Endothelial cell of umbilical vein (primary cell): ENCODE results near the gene DPF3. TPM values are rescaled to one million over a fixed set of nuclear protein-coding genes. Genes with fewer than 3 reads are reported as not detected.

Experiments used
- BruUV-seq: library from RNA; stranded (reverse); fragments of 400-500 nt; replicated peaks from 2 replicates; lab custom pipeline; 2021; lab: Mats Ljungman, UMichigan
- CTCF ChIA-PET: fragments of 300-600, 350-600 bp; sonication (Branson Sonifier 250); formaldehyde crosslinking; loops from one replicate; lab custom pipeline; 2021; ENCODE audit warnings: antibody characterized with exemption, inconsistent platforms; lab: Charles Lee
- POLR2A ChIA-PET: fragments of 300-600, 350-600 bp; sonication (Branson Sonifier 250); formaldehyde crosslinking; loops from one replicate; lab custom pipeline; 2021; ENCODE audit warnings: antibody characterized with exemption, inconsistent platforms; lab: Charles Lee
- DNase-seq: peaks from one replicate; pipeline ENCODE4 v3.0.0-alpha.2; 2011; ENCODE audit warnings: low read depth, low spot score
- FAIRE-seq: peaks from 2 replicates; lab custom pipeline; 2011; peaks lifted over from hg19 to GRCh38; lab: Jason Lieb, UNC
- H2AFZ ChIP-seq: 2 replicates; pipeline ENCODE4 v1.6.0; 2012; ENCODE audit warnings: low read depth, low read length, control low read depth, inconsistent platforms
- H3K27ac ChIP-seq: 2 replicates; pipeline ENCODE4 v1.5.1; 2011; ENCODE audit warnings: low read depth, mild to moderate bottlenecking, control low read depth, low read length, moderate library complexity; ENCODE audit not compliant: insufficient read depth
- H3K27me3 ChIP-seq, 2 experiments: 2 replicates each; pipeline versions ENCODE4 v1.6.0 to v1.6.1; 2011; ENCODE audit warnings: low read length in 2 of 2, mixed read lengths in 1 of 2; ENCODE audit not compliant: control insufficient read depth in 2 of 2, insufficient read depth in 2 of 2
- H3K36me3 ChIP-seq, 2 experiments: 2 replicates in 1 of 2; 3 replicates in 1 of 2; pipeline ENCODE4 v1.5.1; 2011; ENCODE audit warnings: low read length in 2 of 2, mild to moderate bottlenecking in 1 of 2, moderate library complexity in 1 of 2; ENCODE audit not compliant: control insufficient read depth in 2 of 2, insufficient read depth in 2 of 2; ENCODE audit errors: extremely low read depth in 1 of 2
- H3K4me1 ChIP-seq: 3 replicates; pipeline ENCODE4 v1.5.1; 2011; ENCODE audit warnings: mild to moderate bottlenecking, low read length; ENCODE audit not compliant: control insufficient read depth, insufficient read depth; ENCODE audit errors: extremely low read depth
- H3K4me2 ChIP-seq: 2 replicates; pipeline ENCODE4 v1.6.1; 2011; ENCODE audit warnings: low read length, control low read depth, mixed read lengths; ENCODE audit not compliant: insufficient read depth
- H3K4me3 ChIP-seq, 3 experiments: fragments of 200-600 bp in 1 of 3; sonication (generic), shearing (Covaris generic) in 1 of 3; replicated peaks in 1 of 3; 2 replicates each; pipeline ENCODE4 v1.5.1; 2011 to 2016; ENCODE audit warnings: control low read depth in 3 of 3, low read length in 3 of 3, mild to moderate bottlenecking in 2 of 3, inconsistent platforms in 1 of 3, low read depth in 1 of 3, moderate library complexity in 1 of 3; ENCODE audit not compliant: insufficient read depth in 1 of 3
- H3K79me2 ChIP-seq: 2 replicates; pipeline ENCODE4 v1.6.0; 2012; ENCODE audit warnings: low read length, inconsistent platforms; ENCODE audit not compliant: control insufficient read depth, insufficient read depth
- H3K9ac ChIP-seq: replicated peaks from 2 replicates; pipeline ENCODE3; 2011; ENCODE audit warnings: low read length, control low read depth; ENCODE audit not compliant: insufficient read depth; ENCODE audit errors: extremely low read depth
- H3K9me1 ChIP-seq: replicated peaks from 3 replicates; pipeline ENCODE4 v1.6.0; 2011; ENCODE audit warnings: mild to moderate bottlenecking, low read length; ENCODE audit not compliant: control insufficient read depth, insufficient read depth; ENCODE audit errors: extremely low read depth
- H3K9me3 ChIP-seq: replicated peaks from 2 replicates; pipeline ENCODE4 v1.5.1; 2012; ENCODE audit warnings: low read length, inconsistent platforms; ENCODE audit not compliant: control insufficient read depth, insufficient read depth
- H4K20me1 ChIP-seq: replicated peaks from 2 replicates; pipeline ENCODE3; 2011; ENCODE audit warnings: mild to moderate bottlenecking, low read length; ENCODE audit not compliant: control insufficient read depth, insufficient read depth; ENCODE audit errors: extremely low read depth
- CTCF ChIP-seq, 2 donors: IDR thresholded peaks; 1 replicate in 1 of 2; 2 replicates in 1 of 2; pipeline ENCODE4 v1.5.1; 2011; ENCODE audit warnings: low read length in 2 of 2, mild to moderate bottlenecking in 2 of 2, moderate library complexity in 2 of 2, control low read depth in 1 of 2, inconsistent platforms in 1 of 2, low read depth in 1 of 2; ENCODE audit not compliant: insufficient read depth in 1 of 2; ENCODE audit errors: extremely low read depth in 1 of 2
- EZH2 ChIP-seq: IDR thresholded peaks from 2 replicates; pipeline ENCODE4 v1.6.1; 2012; ENCODE audit warnings: borderline replicate concordance, low read depth, mild to moderate bottlenecking, moderate library complexity, low read length, inconsistent platforms; ENCODE audit not compliant: severe bottlenecking
- FOS ChIP-seq: IDR thresholded peaks from 2 replicates; pipeline ENCODE4 v1.6.1; 2011; ENCODE audit warnings: mild to moderate bottlenecking, low read length, moderate library complexity, borderline replicate concordance; ENCODE audit not compliant: insufficient read depth
- GATA2 ChIP-seq: IDR thresholded peaks from 2 replicates; pipeline ENCODE4 v1.7.0; 2011; ENCODE audit warnings: low read depth, mild to moderate bottlenecking, moderate library complexity, mixed read lengths, low read length; ENCODE audit not compliant: insufficient read length, insufficient read depth
- JUN ChIP-seq: IDR thresholded peaks from 2 replicates; pipeline ENCODE4 v1.6.1; 2011; ENCODE audit warnings: borderline replicate concordance, low read depth; ENCODE audit not compliant: insufficient read length, insufficient read depth
- MAX ChIP-seq: IDR thresholded peaks from 2 replicates; pipeline ENCODE4 v1.6.1; 2011; ENCODE audit not compliant: insufficient read depth, insufficient read length
- MYC ChIP-seq: IDR thresholded peaks from one replicate; pipeline ENCODE4 v1.6.1; 2011; ENCODE audit warnings: mild to moderate bottlenecking, low read depth, low read length
- POLR2A ChIP-seq: IDR thresholded peaks from 2 replicates; pipeline ENCODE4 v1.6.1; 2012; ENCODE audit warnings: low read depth, mild to moderate bottlenecking, control low read depth, low read length
- POLR2AphosphoS5 ChIP-seq: IDR thresholded peaks from 2 replicates; pipeline ENCODE4 v1.6.1; 2012; ENCODE audit warnings: low read depth, mild to moderate bottlenecking, control low read depth, low read length, moderate library complexity; ENCODE audit not compliant: insufficient read depth
- dilution Hi-C: fragments of 300-500 bp; cut with MboI; formaldehyde crosslinking; loops from one replicate; pipeline ENCODE4 v1.15.0; 2019; ENCODE audit warnings: low sequenced_read_pairs; ENCODE audit not compliant: extremely low pct_ligation_motif_present
- intact Hi-C: fragments of 100-400 bp; cut with micrococcal nuclease; formaldehyde crosslinking; loops from one replicate; pipeline ENCODE4 v1.10.0; 2022
- polyA plus RNA-seq, 4 experiments: library from polyadenylated mRNA; depleted of rRNA in 3 of 4; stranded (reverse) in 3 of 4; unstranded in 1 of 4; fragments of >200 nt; gene quantifications; 2 replicates each; pipeline versions ENCODE4 v1.2.1 to v1.2.3, GENCODE V29; 2011 to 2012; ENCODE audit warnings: missing spikeins in 1 of 4
- total RNA-seq: library from RNA; stranded (reverse); gene quantifications from 2 replicates; pipeline ENCODE4 v1.2.3, GENCODE V29; 2021

The DPF3 gene
- total and polyA plus RNA-seq, 2 donors (not counting 3 experiments of a cell fraction or from before 2014, with no cell fraction given): 2.4 to 3.5 TPM

- Histone ChIP-seq H2AFZ (no peak overlapping the region), H3K36me3 (no peaks in the 10 kb centered on the region), H3K27ac (peak overlapping the region; percentile 97), H3K4me2 (no peak overlapping the region), H3K9ac (no peak overlapping the region), H3K4me3 (no peak overlapping the region), H3K4me1 (peaks cover 50% of the 10 kb centered on the region), H4K20me1 (no peaks in the 10 kb centered on the region), H3K9me1 (no peaks in the 10 kb centered on the region), H3K27me3 (no peaks in the 10 kb centered on the region), H3K9me3 (no peaks in the 10 kb centered on the region), H3K79me2 (no peaks in the 10 kb centered on the region)
- dilution Hi-C loops: no loop called here
- CTCF ChIA-PET: interaction anchor here (0.8 to 2.0 kb wide), 3 partner anchors 13 to 149 kb away, joined by 3 to 9 read pairs (median 3); no protein-coding TSS in a partner anchor
- FAIRE-seq: no peak
- intact Hi-C loops: no loop called here
- POLR2A ChIA-PET: no interaction called here
- TF ChIP-seq POLR2A: no peak
- no peak for TF ChIP-seq GATA2
- no peak for TF ChIP-seq MAX
- TF ChIP-seq MYC: no peak
- TF ChIP-seq FOS: no peak
- TF ChIP-seq POLR2AphosphoS5: no peak
- no peak for TF ChIP-seq JUN
- no peak for TF ChIP-seq CTCF (IDR thresholded peaks at IDR 0.05; ENCODE audit: extremely low read depth in 1 of 2, insufficient read depth in 1 of 2, low read depth in 1 of 2, low read length in 2 of 2)
- TF ChIP-seq EZH2: no peak
- BruUV-seq: no TSS peak
- DNase-seq: no peak
Observed at GRCh38 chr14:72663076-72663487, 230.8 kb downstream of the DPF3 start.
